Amniotic epithelial cell (primary cell): Measurements from ENCODE around the gene SGCG.
"Not testable (repeated sequence)": the region's sequence is repeated elsewhere in the genome, so short reads cannot be mapped to it uniquely, and the experiment has no call there.

Source experiments
- DNase-seq: peaks from one replicate; pipeline ENCODE4 v3.0.0-alpha.2; 2010; ENCODE audit warnings: low read depth

The SGCG gene

GRCh38 chr13:23212671-23213070 lies 31.9 kb downstream of the SGCG start:
- DNase-seq, result peak; percentile 70

- no peak for DNase-seq
These were observed 50.5 kb downstream of the SGCG start for GRCh38 chr13:23231241-23231640.

GRCh38 chr13:23235994-23236393 lies 55.2 kb downstream of the SGCG start:
- DNase-seq, result no peak

- DNase-seq, result no peak
These were observed 62.3 kb downstream of the SGCG start for GRCh38 chr13:23243066-23243465.

- not testable (repeated sequence) for DNase-seq
These were observed 67.6 kb downstream of the SGCG start for GRCh38 chr13:23248410-23248809.

- DNase-seq, result no peak
These were observed 73.7 kb downstream of the SGCG start for GRCh38 chr13:23254506-23254905.

- DNase-seq, result no peak
These were observed 86.8 kb downstream of the SGCG start for GRCh38 chr13:23267571-23267970.

- DNase-seq, result no peak
These were observed 87.7 kb downstream of the SGCG start for GRCh38 chr13:23268441-23268840.

- DNase-seq, result no peak
These were observed 90.6 kb downstream of the SGCG start for GRCh38 chr13:23271331-23271730.

GRCh38 chr13:23273498-23273897 lies 92.7 kb downstream of the SGCG start:
- no peak for DNase-seq

- DNase-seq, result peak; percentile 75
These were observed 98.5 kb downstream of the SGCG start for GRCh38 chr13:23279321-23279720.

GRCh38 chr13:23288564-23288963 lies 107.8 kb downstream of the SGCG start:
- DNase-seq, result no peak

- no peak for DNase-seq
These were observed 108.2 kb downstream of the SGCG start for GRCh38 chr13:23288995-23289394.

GRCh38 chr13:23289917-23290357 lies 109.2 kb downstream of the SGCG start:
- peak; percentile 92 for DNase-seq

GRCh38 chr13:23292586-23292985 lies 111.8 kb downstream of the SGCG start:
- peak; percentile 51 for DNase-seq

GRCh38 chr13:23314837-23315236 lies 134.1 kb downstream of the SGCG start:
- not testable (repeated sequence) for DNase-seq

GRCh38 chr13:23319883-23320224 lies 139.1 kb downstream of the SGCG start:
- DNase-seq, result no peak

GRCh38 chr13:23320926-23321534 lies 140.3 kb downstream of the SGCG start:
- DNase-seq, result no peak

GRCh38 chr13:23321535-23322241 lies 140.9 kb downstream of the SGCG start:
- DNase-seq, result peak; percentile 94

- DNase-seq, result peak; percentile 36
These were observed 141.9 kb downstream of the SGCG start for GRCh38 chr13:23322353-23323336.

- DNase-seq, result no peak
These were observed 143.3 kb downstream of the SGCG start for GRCh38 chr13:23323946-23324709.

GRCh38 chr13:23325191-23325590 lies 144.4 kb downstream of the SGCG start:
- no peak for DNase-seq
